ENCODE measurements around the gene MCF2L. TPM values are rescaled to one million over a fixed set of nuclear protein-coding genes. Genes with fewer than 3 reads are reported as not detected.
"Not testable (repeated sequence)": the region's sequence is repeated elsewhere in the genome, so short reads cannot be mapped to it uniquely, and the experiment has no call there.

MCF2L gene
- total and polyA plus RNA-seq, 7 donors, result 9.1 to 40.5 (median 20.3) TPM

- no peak for ATAC-seq
- H3K9me3 ChIP-seq, result no peaks in the 10 kb centered on the region
- DNase-seq, result no peak
- WGBS, 3 donors, result 66 to 72% (median 71%) methylated on average over 6 of the region's 6 CpGs
- TF ChIP-seq CTCF (IDR thresholded peaks at IDR 0.05), result no peak
- no peaks in the 10 kb centered on the region for H3K36me3 ChIP-seq (ENCODE audit: insufficient read depth in 1 of 2, low read depth in 1 of 2)
- no peaks in the 10 kb centered on the region for H3K4me1 ChIP-seq
- H3K4me3 ChIP-seq, result no peak overlapping the region
- peaks cover 0 to 20% (median 8%) of the 10 kb centered on the region in 3 donors for H3K27me3 ChIP-seq (ENCODE audit: insufficient read depth in 3 of 3, low read length in 2 of 3)
- intact Hi-C loops (cut with DNase I), result no loop called here
- H3K27ac ChIP-seq, result no peak overlapping the region
These were observed 34.9 kb upstream of the MCF2L start for GRCh38 chr13:112934078-112934477.

GRCh38 chr13:112938680-112939079 is 30.3 kb upstream of the MCF2L start:
- DNase-seq (no peak), ATAC-seq (no peak)
- TF ChIP-seq CTCF (IDR thresholded peaks at IDR 0.05), result no peak
- peaks cover 3% of the 10 kb centered on the region for H3K4me1 ChIP-seq
- no peaks in the 10 kb centered on the region for H3K9me3 ChIP-seq
- no peaks in the 10 kb centered on the region for H3K36me3 ChIP-seq (ENCODE audit: insufficient read depth in 1 of 2, low read depth in 1 of 2)
- H3K4me3 ChIP-seq, result no peak overlapping the region
- peaks cover 0 to 8% (median 2%) of the 10 kb centered on the region in 3 donors for H3K27me3 ChIP-seq (ENCODE audit: insufficient read depth in 3 of 3, low read length in 2 of 3)
- intact Hi-C loops (cut with DNase I), result no loop called here
- WGBS, 3 donors, result 70 to 76% (median 71%) methylated on average over 7 of the region's 7 CpGs
- H3K27ac ChIP-seq, result no peak overlapping the region

- no peaks in the 10 kb centered on the region for H3K9me3 ChIP-seq
- H3K4me1 ChIP-seq, result peaks cover 3% of the 10 kb centered on the region
- no peak overlapping the region for H3K4me3 ChIP-seq
- intact Hi-C loops (cut with DNase I), result loop anchor here (5.0 kb wide), 1 partner anchor 87 kb away; no protein-coding TSS in a partner anchor
- H3K27ac ChIP-seq, result no peak overlapping the region
- no peak for ATAC-seq
- no peak for DNase-seq
- TF ChIP-seq CTCF (IDR thresholded peaks at IDR 0.05), result no peak
- peaks cover 0 to 18% (median 2%) of the 10 kb centered on the region in 3 donors for H3K27me3 ChIP-seq (ENCODE audit: insufficient read depth in 3 of 3, low read length in 2 of 3)
- WGBS, 3 donors, result 14 to 26% (median 21%) methylated on average over 14 of the region's 14 CpGs
- H3K36me3 ChIP-seq (ENCODE audit: insufficient read depth in 1 of 2, low read depth in 1 of 2), result no peaks in the 10 kb centered on the region
These were observed 28.8 kb upstream of the MCF2L start for GRCh38 chr13:112940236-112940635.

- H3K9me3 ChIP-seq, result no peaks in the 10 kb centered on the region
- 94 to 98% (median 96%) methylated on average over 7 of the region's 7 CpGs for WGBS, 3 donors
- peaks cover 0 to 20% (median 2%) of the 10 kb centered on the region in 3 donors for H3K27me3 ChIP-seq (ENCODE audit: insufficient read depth in 3 of 3, low read length in 2 of 3)
- intact Hi-C loops (cut with DNase I), result loop anchor here (5.0 kb wide), 1 partner anchor 86 kb away; no protein-coding TSS in a partner anchor
- H3K27ac ChIP-seq, result no peak overlapping the region
- no peaks in the 10 kb centered on the region for H3K36me3 ChIP-seq (ENCODE audit: insufficient read depth in 1 of 2, low read depth in 1 of 2)
- TF ChIP-seq CTCF (IDR thresholded peaks at IDR 0.05), result no peak
- DNase-seq (no peak), ATAC-seq (no peak)
- H3K4me1 ChIP-seq, result peaks cover 3% of the 10 kb centered on the region
- no peak overlapping the region for H3K4me3 ChIP-seq
These were observed 27.7 kb upstream of the MCF2L start for GRCh38 chr13:112941349-112941748.

- H3K9me3 ChIP-seq; DNase-seq; H3K4me3 ChIP-seq; H3K27ac ChIP-seq; H3K36me3 ChIP-seq (ENCODE audit: insufficient read depth in 1 of 2, low read depth in 1 of 2); H3K4me1 ChIP-seq; ATAC-seq: not testable (repeated sequence)
- intact Hi-C loops (cut with DNase I), result loop anchor here (5.0 kb wide), 1 partner anchor 86 kb away; no protein-coding TSS in a partner anchor
- peak; percentile 4 for TF ChIP-seq CTCF (IDR thresholded peaks at IDR 0.05)
- 50 to 79% (median 72%) methylated on average over 11 of the region's 11 CpGs for WGBS, 3 donors
- H3K27me3 ChIP-seq (ENCODE audit: insufficient read depth in 3 of 3, low read length in 2 of 3), result peaks cover 0 to 22% (median 2%) of the 10 kb centered on the region in 3 donors
These were observed 27.2 kb upstream of the MCF2L start for GRCh38 chr13:112941765-112942164.

Data from psoas muscle (tissue), 8 donors.